ENCODE results near the gene COL15A1. TPM values are rescaled to one million over a fixed set of nuclear protein-coding genes. Genes with fewer than 3 reads are reported as not detected.

COL15A1 gene
- total and polyA plus RNA-seq, 2 donors (not counting 1 experiment from before 2014, with no cell fraction given) = not detected

DNA sequence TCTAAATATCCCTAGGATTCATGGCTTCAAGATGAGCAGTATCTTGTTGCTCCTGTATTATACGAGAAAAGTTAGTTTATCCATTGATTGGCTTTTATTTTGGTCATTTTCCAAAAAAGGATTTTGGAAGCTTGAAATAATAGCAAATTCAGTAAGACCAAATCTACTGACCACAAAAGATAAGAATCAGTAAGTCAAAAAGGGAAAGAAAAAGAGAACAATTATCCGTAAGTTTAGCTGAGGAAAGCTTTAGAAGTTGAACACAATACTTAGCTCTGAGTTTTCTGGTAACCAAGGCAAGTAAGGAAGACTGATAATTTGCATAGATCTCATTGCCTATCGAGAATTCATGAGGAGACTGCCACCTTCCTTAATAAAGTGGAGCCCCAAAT is 170.3 kb downstream of the COL15A1 start:
- H3K27ac ChIP-seq (ENCODE audit: low read length in 2 of 2) = peak overlapping the region in 1 of 2 donors; percentile 51
- no peaks in the 10 kb centered on the region for H3K9me3 ChIP-seq (ENCODE audit: control extremely low read depth in 1 of 3, control insufficient read depth in 2 of 3, insufficient read depth in 1 of 3, low read length in 2 of 3)
- TF ChIP-seq EZH2 (IDR thresholded peaks at IDR 0.05; ENCODE audit: borderline replicate concordance, insufficient read depth, low read depth, low read length, poor library complexity, severe bottlenecking) = no peak
- TF ChIP-seq, protein P1, sequence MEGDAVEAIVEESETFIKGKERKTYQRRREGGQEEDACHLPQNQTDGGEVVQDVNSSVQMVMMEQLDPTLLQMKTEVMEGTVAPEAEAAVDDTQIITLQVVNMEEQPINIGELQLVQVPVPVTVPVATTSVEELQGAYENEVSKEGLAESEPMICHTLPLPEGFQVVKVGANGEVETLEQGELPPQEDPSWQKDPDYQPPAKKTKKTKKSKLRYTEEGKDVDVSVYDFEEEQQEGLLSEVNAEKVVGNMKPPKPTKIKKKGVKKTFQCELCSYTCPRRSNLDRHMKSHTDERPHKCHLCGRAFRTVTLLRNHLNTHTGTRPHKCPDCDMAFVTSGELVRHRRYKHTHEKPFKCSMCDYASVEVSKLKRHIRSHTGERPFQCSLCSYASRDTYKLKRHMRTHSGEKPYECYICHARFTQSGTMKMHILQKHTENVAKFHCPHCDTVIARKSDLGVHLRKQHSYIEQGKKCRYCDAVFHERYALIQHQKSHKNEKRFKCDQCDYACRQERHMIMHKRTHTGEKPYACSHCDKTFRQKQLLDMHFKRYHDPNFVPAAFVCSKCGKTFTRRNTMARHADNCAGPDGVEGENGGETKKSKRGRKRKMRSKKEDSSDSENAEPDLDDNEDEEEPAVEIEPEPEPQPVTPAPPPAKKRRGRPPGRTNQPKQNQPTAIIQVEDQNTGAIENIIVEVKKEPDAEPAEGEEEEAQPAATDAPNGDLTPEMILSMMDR (IDR thresholded peaks at IDR 0.05) = no peak
- intact Hi-C loops (cut with micrococcal nuclease) = no loop called here
- CTCF ChIA-PET = interaction anchor here (0.9 to 1.6 kb wide), 4 partner anchors 13 to 114 kb away, joined by 3 to 5 read pairs (median 4); no protein-coding TSS in a partner anchor
- H3K4me2 ChIP-seq (replicated peaks; ENCODE audit: low read depth, low read length, poor library complexity, severe bottlenecking) = no peak overlapping the region
- ATAC-seq (ENCODE audit: low read depth) (no peak), DNase-seq (no peak)
- Mint-ChIP-seq H3K27ac (no peak overlapping the region), H3K9me3 (ENCODE audit: insufficient read depth) (no peaks in the 10 kb centered on the region), H3K4me1 (peaks cover 72% of the 10 kb centered on the region), H3K4me3 (no peak overlapping the region), H3K27me3 (no peaks in the 10 kb centered on the region)
- H3K9ac ChIP-seq (ENCODE audit: low read length) = no peak overlapping the region
- peaks cover 87% of the 10 kb centered on the region for H3K79me2 ChIP-seq (ENCODE audit: control insufficient read depth, insufficient read depth, low read length)
- POLR2A ChIA-PET = no interaction called here
- H3K36me3 ChIP-seq (replicated peaks in 1 of 2; ENCODE audit: control extremely low read depth in 1 of 2, control insufficient read depth in 1 of 2, extremely low read depth in 1 of 2, insufficient read depth in 2 of 2, low read length in 1 of 2) = no peaks in the 10 kb centered on the region
- WGBS (ENCODE audit: insufficient coverage) = no CpG with 5 or more reads among the region's 3 CpGs
- H3K4me1 ChIP-seq (ENCODE audit: control insufficient read depth in 2 of 2, insufficient read depth in 2 of 2, low read length in 2 of 2) = peaks cover 33 to 42% of the 10 kb centered on the region in 2 donors
- H3K27me3 ChIP-seq (replicated peaks in 1 of 4; ENCODE audit: control extremely low read depth in 1 of 4, control insufficient read depth in 3 of 4, insufficient read depth in 4 of 4, low read length in 3 of 4) = no peaks in the 10 kb centered on the region
- no peak overlapping the region for H3K4me3 ChIP-seq (ENCODE audit: control extremely low read depth in 1 of 5, extremely low read depth in 1 of 5, insufficient read depth in 1 of 5, low read depth in 2 of 5, low read length in 4 of 5)
- peaks cover 3% of the 10 kb centered on the region for H4K20me1 ChIP-seq (ENCODE audit: control insufficient read depth, insufficient read depth, low read length, poor library complexity, severe bottlenecking)
- no peak overlapping the region for H2AFZ ChIP-seq (ENCODE audit: insufficient read depth, low read depth, low read length, poor library complexity, severe bottlenecking)

DNA sequence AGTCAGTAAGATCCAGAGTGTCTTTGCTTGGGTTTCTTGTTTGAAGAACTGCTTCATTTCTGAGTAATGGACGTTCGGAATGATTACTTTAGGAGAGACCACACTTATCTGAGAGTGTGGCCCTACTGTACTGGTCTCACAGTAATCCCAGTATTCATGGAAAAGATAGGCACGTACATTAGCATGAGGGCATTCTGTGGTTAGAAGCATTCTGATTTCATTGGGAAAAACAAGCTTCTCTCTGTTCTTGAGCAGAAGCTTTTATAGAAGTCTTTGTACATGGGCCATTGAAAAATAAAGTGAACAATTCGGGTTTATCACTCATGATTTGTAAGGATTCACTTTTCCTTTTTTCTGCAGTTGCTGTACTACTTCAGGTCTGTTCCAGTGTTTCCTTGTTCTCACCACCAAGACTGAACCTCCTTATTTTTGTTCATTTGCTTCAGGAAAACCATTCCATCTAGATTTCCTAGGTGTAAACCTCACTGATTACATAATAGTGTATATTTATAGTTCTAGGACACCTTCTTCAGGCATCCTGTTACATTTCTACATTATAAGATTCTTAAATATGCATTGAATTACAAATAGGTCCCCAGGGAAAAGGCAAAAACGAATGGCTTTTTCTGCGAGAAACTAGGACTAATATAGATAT is 171.3 kb downstream of the COL15A1 start:
- H2AFZ ChIP-seq (ENCODE audit: insufficient read depth, low read depth, low read length, poor library complexity, severe bottlenecking) = no peak overlapping the region
- no peak overlapping the region for H3K27ac Mint-ChIP-seq
- peaks cover 72% of the 10 kb centered on the region for H3K4me1 Mint-ChIP-seq
- DNase-seq (no peak), ATAC-seq (ENCODE audit: low read depth) (no peak)
- H4K20me1 ChIP-seq (ENCODE audit: control insufficient read depth, insufficient read depth, low read length, poor library complexity, severe bottlenecking) = peaks cover 3% of the 10 kb centered on the region
- no peaks in the 10 kb centered on the region for H3K9me3 Mint-ChIP-seq (ENCODE audit: insufficient read depth)
- no peak overlapping the region for H3K4me3 Mint-ChIP-seq
- H3K36me3 ChIP-seq (replicated peaks in 1 of 2; ENCODE audit: control extremely low read depth in 1 of 2, control insufficient read depth in 1 of 2, extremely low read depth in 1 of 2, insufficient read depth in 2 of 2, low read length in 1 of 2) = no peaks in the 10 kb centered on the region
- TF ChIP-seq, protein P1 (IDR thresholded peaks at IDR 0.05) = no peak
- no peak for TF ChIP-seq EZH2 (IDR thresholded peaks at IDR 0.05; ENCODE audit: borderline replicate concordance, insufficient read depth, low read depth, low read length, poor library complexity, severe bottlenecking)
- H3K9me3 ChIP-seq (ENCODE audit: control extremely low read depth in 1 of 3, control insufficient read depth in 2 of 3, insufficient read depth in 1 of 3, low read length in 2 of 3) = no peaks in the 10 kb centered on the region
- H3K4me3 ChIP-seq (ENCODE audit: control extremely low read depth in 1 of 5, extremely low read depth in 1 of 5, insufficient read depth in 1 of 5, low read depth in 2 of 5, low read length in 4 of 5) = no peak overlapping the region
- no peak overlapping the region for H3K27ac ChIP-seq (ENCODE audit: low read length in 2 of 2)
- H3K9ac ChIP-seq (ENCODE audit: low read length) = no peak overlapping the region
- intact Hi-C loops (cut with micrococcal nuclease) = no loop called here
- ChIA-PET POLR2A (no interaction called here), CTCF (no interaction called here)
- H3K4me1 ChIP-seq (ENCODE audit: control insufficient read depth in 2 of 2, insufficient read depth in 2 of 2, low read length in 2 of 2) = peaks cover 36 to 43% of the 10 kb centered on the region in 2 donors
- no peaks in the 10 kb centered on the region for H3K27me3 ChIP-seq (replicated peaks in 1 of 4; ENCODE audit: control extremely low read depth in 1 of 4, control insufficient read depth in 3 of 4, insufficient read depth in 4 of 4, low read length in 3 of 4)
- H3K4me2 ChIP-seq (replicated peaks; ENCODE audit: low read depth, low read length, poor library complexity, severe bottlenecking) = no peak overlapping the region
- peaks cover 87% of the 10 kb centered on the region for H3K79me2 ChIP-seq (ENCODE audit: control insufficient read depth, insufficient read depth, low read length)
- no peaks in the 10 kb centered on the region for H3K27me3 Mint-ChIP-seq
- WGBS (ENCODE audit: insufficient coverage) = 93% methylated on average over 3 of the region's 6 CpGs
